AG09319 (cell line): ENCODE measurements around the gene MIGA1.
A peak's percentile ranks its signal among the peaks of the same experiment; 100 is the strongest.

Experiments
- DNase-seq: peaks from one replicate; pipeline ENCODE4 v3.0.0-alpha.2; 2010; ENCODE audit warnings: low read depth; ENCODE audit errors: extremely low read depth
- TF ChIP-seq, protein P1 (sequence below): IDR thresholded peaks from 2 replicates; pipeline ENCODE4 v1.5.1; 2011; ENCODE audit warnings: low read depth, mild to moderate bottlenecking, inconsistent platforms, low read length, moderate library complexity

MIGA1 gene

DNA sequence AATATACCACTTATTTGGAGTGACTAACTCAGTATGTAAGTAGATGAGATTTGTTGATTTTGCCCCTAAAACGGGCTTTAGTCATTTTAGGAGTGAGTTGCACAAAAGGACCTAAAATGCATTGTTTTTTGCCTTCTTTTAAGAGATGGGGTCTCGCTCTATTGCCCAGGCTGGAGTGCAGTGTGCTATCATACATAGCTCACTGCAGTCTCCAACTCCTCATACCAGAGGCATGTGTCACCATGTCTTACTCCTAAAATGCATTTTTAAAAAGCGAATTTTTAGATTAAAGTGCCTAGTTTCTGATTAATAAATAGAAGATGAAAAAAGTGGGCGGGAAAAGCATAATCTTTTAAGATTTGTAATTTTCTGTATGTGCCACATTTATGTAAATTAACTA is 97.4 kb downstream of the MIGA1 start:
- TF ChIP-seq, protein P1, sequence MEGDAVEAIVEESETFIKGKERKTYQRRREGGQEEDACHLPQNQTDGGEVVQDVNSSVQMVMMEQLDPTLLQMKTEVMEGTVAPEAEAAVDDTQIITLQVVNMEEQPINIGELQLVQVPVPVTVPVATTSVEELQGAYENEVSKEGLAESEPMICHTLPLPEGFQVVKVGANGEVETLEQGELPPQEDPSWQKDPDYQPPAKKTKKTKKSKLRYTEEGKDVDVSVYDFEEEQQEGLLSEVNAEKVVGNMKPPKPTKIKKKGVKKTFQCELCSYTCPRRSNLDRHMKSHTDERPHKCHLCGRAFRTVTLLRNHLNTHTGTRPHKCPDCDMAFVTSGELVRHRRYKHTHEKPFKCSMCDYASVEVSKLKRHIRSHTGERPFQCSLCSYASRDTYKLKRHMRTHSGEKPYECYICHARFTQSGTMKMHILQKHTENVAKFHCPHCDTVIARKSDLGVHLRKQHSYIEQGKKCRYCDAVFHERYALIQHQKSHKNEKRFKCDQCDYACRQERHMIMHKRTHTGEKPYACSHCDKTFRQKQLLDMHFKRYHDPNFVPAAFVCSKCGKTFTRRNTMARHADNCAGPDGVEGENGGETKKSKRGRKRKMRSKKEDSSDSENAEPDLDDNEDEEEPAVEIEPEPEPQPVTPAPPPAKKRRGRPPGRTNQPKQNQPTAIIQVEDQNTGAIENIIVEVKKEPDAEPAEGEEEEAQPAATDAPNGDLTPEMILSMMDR: no peak
- DNase-seq: no peak

DNA sequence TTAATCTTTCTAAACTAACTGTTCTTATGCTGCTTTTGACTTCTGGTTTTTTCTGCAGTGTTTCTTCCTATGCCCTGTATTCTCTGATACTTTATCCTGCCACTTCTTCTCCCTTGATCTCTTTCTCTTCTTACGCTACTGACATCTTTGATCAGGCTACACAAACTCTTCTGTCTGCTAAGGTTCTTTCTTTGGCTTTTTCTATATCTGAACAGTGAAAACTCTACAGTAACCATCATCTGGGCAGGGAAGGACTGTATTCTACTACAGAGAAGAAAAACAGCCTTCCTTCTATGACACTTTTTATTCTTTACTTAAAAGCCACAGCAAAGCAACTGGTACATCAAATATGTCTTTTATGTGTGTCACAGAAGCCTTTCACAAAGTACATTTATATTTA is 101.6 kb downstream of the MIGA1 start:
- no peak for DNase-seq
- TF ChIP-seq, protein P1: no peak

DNA sequence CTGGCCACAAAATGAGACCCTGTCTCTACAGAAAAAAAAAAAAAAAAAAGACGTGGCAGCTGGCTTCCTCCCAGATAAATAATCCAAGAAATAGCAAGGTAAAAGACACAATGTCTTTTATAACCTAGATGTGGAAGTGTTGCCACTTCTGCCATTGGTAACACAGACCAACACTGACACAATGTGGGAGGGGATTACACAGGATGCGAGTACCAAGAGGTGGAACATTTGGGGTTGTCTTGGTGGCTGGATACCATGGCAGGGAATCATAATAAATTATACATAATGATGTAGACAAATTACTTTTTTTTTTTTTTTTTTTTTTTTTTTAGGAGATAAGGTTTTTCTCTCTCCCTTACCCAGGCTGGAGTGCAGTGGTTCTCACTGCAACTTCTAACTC is 103.0 kb downstream of the MIGA1 start:
- TF ChIP-seq, protein P1: no peak
- DNase-seq: no peak

DNA sequence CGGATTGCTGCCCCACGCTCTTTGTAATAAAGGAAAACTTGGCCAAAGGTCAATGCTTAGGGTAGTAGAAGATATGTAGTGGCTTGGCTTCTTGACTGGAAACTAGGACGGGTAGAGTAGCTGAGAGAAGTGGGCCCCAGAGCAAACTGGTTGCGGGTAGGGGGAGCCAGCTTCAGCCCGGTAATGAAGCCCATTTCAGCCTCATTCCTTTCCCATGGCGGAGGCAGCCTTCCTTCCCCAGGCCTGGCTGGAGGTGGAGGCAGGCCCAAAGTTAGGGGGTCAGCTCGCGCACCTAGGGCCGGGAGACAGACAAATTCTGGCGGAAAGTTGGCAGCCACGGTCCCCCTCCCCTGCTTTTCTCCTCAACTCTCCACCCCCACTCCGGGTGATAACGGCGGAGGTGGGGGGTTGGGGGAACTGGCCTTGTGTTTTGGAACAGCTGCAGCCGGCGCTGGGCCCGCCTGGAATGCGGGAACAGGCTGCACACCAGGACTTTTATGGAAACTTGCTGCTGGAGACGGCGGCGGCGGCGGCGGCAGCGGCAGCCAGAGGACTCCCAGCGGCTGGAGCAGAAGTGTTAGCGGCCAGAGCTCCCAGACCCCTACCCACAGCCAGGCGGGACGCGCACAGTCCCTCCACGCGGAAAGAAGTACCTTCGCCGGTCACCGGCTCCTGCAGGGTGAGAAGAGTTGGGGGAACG is 108.8 kb downstream of the MIGA1 start, which contains the start of gene NEXN:
TSS of gene NEXN (plus strand) at position 544 of the 700 bp plus-strand sequence. CDS start 27,483 bp downstream, outside the sequence.
- TF ChIP-seq, protein P1: no peak; the same call in 1 of the 2 replicates
- DNase-seq: peak; percentile 28

DNA sequence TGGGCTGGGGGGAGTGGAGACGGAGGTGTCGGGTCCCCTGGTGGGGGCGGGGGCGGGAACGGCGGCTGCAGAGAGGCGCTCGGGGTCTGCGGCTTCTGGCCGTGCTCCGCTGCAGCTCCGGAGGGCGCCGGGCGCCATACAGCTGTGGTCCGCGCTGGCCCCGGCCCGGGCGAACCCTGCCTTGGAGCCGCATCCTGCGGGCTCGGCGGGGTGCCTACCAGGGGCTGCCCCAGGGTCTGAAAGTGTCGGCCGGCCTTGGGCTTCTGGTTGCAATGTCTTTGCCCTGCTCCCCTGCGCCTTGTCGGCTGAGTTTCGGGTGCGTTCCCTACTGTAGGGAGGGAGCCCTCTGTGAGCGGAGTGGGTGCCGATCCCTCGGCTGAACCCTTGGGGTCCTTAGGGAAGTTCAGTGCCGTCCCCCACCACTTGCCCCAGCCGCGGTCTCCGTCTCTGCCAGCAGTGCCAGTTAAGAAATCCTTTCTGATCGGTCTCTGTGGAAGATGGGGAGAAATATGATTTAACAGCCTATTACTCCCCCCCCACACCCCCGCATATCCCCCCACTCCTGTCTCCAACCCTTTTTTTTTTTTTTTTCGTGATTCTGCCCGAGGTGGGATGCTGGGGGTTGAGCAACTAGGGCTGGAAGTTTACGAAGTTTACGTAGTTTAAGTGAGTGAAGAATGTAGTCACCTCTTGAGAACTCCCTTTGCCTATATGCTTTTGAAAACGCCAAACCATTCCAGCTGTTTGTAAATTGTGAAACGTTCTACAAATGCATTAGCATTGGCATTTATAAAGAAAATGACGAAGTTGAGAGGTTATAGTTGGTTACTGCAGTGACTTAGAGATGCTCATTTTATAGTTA is 109.6 kb downstream of the MIGA1 start:
- TF ChIP-seq, protein P1: no peak
- no peak for DNase-seq

DNA sequence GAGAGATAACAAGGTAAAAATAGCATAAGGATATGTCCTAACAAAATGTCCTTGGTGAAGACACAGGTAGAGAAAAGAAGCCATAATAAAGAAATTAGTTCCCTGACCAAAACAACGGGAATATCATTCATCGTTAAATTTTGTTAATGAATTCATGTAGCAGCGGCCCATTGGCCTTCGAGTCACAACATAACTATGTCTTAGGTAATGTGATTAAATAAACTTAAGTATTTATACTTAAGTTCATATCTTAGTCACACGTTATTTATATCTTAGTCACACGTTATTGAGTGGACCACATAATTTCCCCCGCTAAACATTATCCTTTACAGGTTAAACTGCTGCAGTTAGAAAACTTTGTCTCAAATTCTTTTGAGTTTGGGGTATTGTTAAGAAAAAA is 110.2 kb downstream of the MIGA1 start:
- TF ChIP-seq, protein P1: no peak

DNA sequence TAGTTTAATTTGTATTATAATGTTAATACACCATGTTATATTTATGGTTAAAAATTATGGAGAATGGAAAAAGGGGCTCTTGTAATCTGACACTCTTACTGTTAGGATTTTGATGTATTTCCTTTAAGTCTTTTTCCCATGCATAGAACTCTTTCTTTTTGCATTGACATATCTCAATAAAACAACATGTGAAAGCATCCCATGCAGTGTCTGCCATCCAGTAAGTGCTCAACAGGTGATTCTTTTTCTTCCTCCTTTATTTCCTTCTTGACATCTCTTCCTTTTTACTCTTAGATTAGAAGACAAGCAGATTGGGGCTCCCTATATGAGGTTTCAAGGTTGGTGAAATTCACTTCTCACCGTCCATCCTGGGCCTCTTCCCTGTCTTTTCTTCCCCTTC is 111.8 kb downstream of the MIGA1 start:
- DNase-seq: no peak
- TF ChIP-seq, protein P1: no peak

More for the DNA sequence above, 110.2 kb downstream of the MIGA1 start:
- DNase-seq: peak; percentile 30
